OCI-LY3 (cell line): Measurements from ENCODE around the gene PLAC8L1.
"Not testable (repeated sequence)": the region's sequence is repeated elsewhere in the genome, so short reads cannot be mapped to it uniquely, and the experiment has no call there.

Experiments used
- H2AFZ ChIP-seq: fragments of 200-600, 300-600 bp; shearing (Covaris generic); 2 replicates; pipeline ENCODE4 v1.6.0; 2014; ENCODE audit warnings: antibody characterized with exemption, low read depth, low read length
- H3K27ac ChIP-seq: fragments of 200-600, 300-600 bp; sonication (generic); 2 replicates; pipeline ENCODE4 v1.5.1; 2014; ENCODE audit warnings: mild to moderate bottlenecking, low read length, moderate library complexity, mixed read lengths
- H3K27me3 ChIP-seq: fragments of 200-600, 300-600 bp; sonication (generic); 2 replicates; pipeline ENCODE4 v1.6.1; 2014; ENCODE audit warnings: low read depth, low read length, mixed read lengths
- H3K36me3 ChIP-seq: fragments of 200-600, 300-600 bp; sonication (generic); replicated peaks from 2 replicates; pipeline ENCODE3; 2014; ENCODE audit warnings: low read depth, low read length, mixed read lengths
- H3K4me1 ChIP-seq: fragments of 300-600, 200-600 bp; sonication (generic); 2 replicates; pipeline ENCODE4 v1.6.1; 2014; ENCODE audit warnings: low read length, mixed read lengths
- H3K4me2 ChIP-seq: fragments of 200-600, 300-600 bp; sonication (generic); 2 replicates; pipeline ENCODE4 v1.6.1; 2014; ENCODE audit warnings: low read length, mixed read lengths
- H3K4me3 ChIP-seq: fragments of 300-600, 200-600 bp; sonication (generic); 2 replicates; pipeline ENCODE4 v1.5.1; 2014; ENCODE audit warnings: antibody characterized with exemption, mild to moderate bottlenecking, low read length, moderate library complexity
- H3K79me2 ChIP-seq: fragments of 300-600, 200-600 bp; shearing (Covaris generic); 2 replicates; pipeline ENCODE4 v1.6.1; 2014; ENCODE audit warnings: mild to moderate bottlenecking, low read length, mixed read lengths
- H3K9ac ChIP-seq: fragments of 300-600, 200-600 bp; shearing (Covaris generic); 2 replicates; pipeline ENCODE4 v1.6.0; 2014; ENCODE audit warnings: mild to moderate bottlenecking, low read length, moderate library complexity
- H3K9me3 ChIP-seq: fragments of 200-600, 300-600 bp; shearing (Covaris generic); 2 replicates; pipeline ENCODE4 v1.6.1; 2014; ENCODE audit warnings: low read length, mixed read lengths; ENCODE audit not compliant: insufficient read depth
- H4K20me1 ChIP-seq: fragments of 200-600, 300-600 bp; sonication (generic); 2 replicates; pipeline ENCODE4 v1.6.1; 2016; ENCODE audit warnings: low read length, mixed read lengths; ENCODE audit not compliant: insufficient read depth
- CTCF ChIP-seq: fragments of 200-600, 300-600 bp; sonication (generic); IDR thresholded peaks from 2 replicates; pipeline ENCODE4 v1.5.1; 2014; ENCODE audit warnings: antibody characterized with exemption, low read length, low read depth
- EZH2phosphoT487 ChIP-seq: fragments of 200-600 bp; shearing (Covaris generic); IDR thresholded peaks from 2 replicates; pipeline ENCODE4 v1.6.1; 2018; ENCODE audit warnings: antibody characterized with exemption, mixed run types, low read depth

Gene PLAC8L1

GRCh38 chr5:146116361-146116760, 11.0 kb upstream of the PLAC8L1 start:
- Histone ChIP-seq H3K36me3 (peaks cover 29% of the 10 kb centered on the region), H3K27me3 (no peaks in the 10 kb centered on the region), H3K4me3 (no peak overlapping the region), H3K27ac (no peak overlapping the region), H3K9ac (no peak overlapping the region), H2AFZ (no peak overlapping the region), H4K20me1 (peaks cover 9% of the 10 kb centered on the region; the same call in 1 of the 2 replicates), H3K79me2 (no peaks in the 10 kb centered on the region), H3K4me1 (peaks cover 9% of the 10 kb centered on the region), H3K4me2 (no peak overlapping the region), H3K9me3 (no peaks in the 10 kb centered on the region)
- TF ChIP-seq CTCF (no peak), EZH2phosphoT487 (no peak)

DNA sequence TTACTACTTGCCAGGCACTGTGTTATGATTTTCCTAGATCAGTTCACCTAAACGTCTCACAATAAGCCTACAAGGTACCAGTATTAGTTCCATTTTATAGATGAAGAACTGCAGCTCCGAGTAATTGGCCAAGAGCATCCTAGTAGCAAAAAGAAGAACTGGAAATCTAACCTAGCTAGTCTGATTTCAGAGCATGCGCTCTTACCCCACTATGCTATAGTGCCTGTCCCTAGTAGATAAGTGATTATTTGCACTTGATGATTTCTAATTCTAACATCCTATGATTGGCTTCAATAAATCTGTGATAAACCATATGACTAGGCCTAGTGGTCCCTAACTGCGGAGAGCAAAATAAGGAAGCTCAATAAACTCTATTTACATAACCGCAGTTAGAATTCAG, 7.1 kb upstream of the PLAC8L1 start:
- H3K4me2 ChIP-seq: no peak overlapping the region
- peaks cover 9% of the 10 kb centered on the region for H3K4me1 ChIP-seq
- H3K27ac ChIP-seq: no peak overlapping the region
- no peaks in the 10 kb centered on the region for H3K27me3 ChIP-seq
- no peaks in the 10 kb centered on the region for H3K79me2 ChIP-seq
- H3K4me3 ChIP-seq: no peak overlapping the region
- no peak overlapping the region for H3K9ac ChIP-seq
- no peak for TF ChIP-seq CTCF
- no peak for TF ChIP-seq EZH2phosphoT487
- peaks cover 9% of the 10 kb centered on the region; the same call in 1 of the 2 replicates for H4K20me1 ChIP-seq
- no peaks in the 10 kb centered on the region for H3K9me3 ChIP-seq
- peaks cover 3% of the 10 kb centered on the region for H3K36me3 ChIP-seq
- H2AFZ ChIP-seq: no peak overlapping the region

- Histone ChIP-seq H3K9ac (no peak overlapping the region), H3K4me3 (no peak overlapping the region), H3K79me2 (no peaks in the 10 kb centered on the region), H3K9me3 (no peaks in the 10 kb centered on the region), H3K36me3 (peaks cover 3% of the 10 kb centered on the region), H2AFZ (no peak overlapping the region), H4K20me1 (peaks cover 4% of the 10 kb centered on the region; the same call in 1 of the 2 replicates), H3K4me1 (peaks cover 2% of the 10 kb centered on the region), H3K27me3 (no peaks in the 10 kb centered on the region), H3K27ac (no peak overlapping the region), H3K4me2 (no peak overlapping the region)
- TF ChIP-seq EZH2phosphoT487 (no peak), CTCF (no peak)
Observed at GRCh38 chr5:146111409-146111808, 6.0 kb upstream of the PLAC8L1 start.

DNA sequence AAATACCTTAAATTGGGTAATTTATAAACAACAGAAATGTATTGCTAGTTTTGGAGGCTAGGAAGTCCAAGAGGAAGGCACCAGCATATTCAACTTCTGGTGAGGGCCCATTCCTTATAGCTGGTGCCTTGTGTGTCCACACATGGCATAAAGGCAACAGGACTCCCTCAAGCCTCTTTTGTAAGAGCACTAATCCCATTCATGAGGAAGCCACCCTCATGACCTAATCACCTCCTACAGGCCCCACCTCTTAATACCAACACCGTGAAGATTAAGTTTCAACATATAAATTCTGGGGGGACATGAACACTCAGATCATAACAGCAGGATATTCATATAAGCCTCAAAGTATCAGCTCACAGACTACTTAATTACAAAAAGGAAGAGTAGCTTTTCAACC, 4.0 kb upstream of the PLAC8L1 start:
- H3K27me3 ChIP-seq: no peaks in the 10 kb centered on the region
- no peaks in the 10 kb centered on the region for H4K20me1 ChIP-seq
- no peaks in the 10 kb centered on the region for H3K4me1 ChIP-seq
- H3K9me3 ChIP-seq: no peaks in the 10 kb centered on the region
- H2AFZ ChIP-seq: no peak overlapping the region
- H3K36me3 ChIP-seq: peaks cover 8% of the 10 kb centered on the region
- TF ChIP-seq CTCF (no peak), EZH2phosphoT487 (no peak)
- H3K79me2 ChIP-seq: no peaks in the 10 kb centered on the region
- H3K27ac ChIP-seq: no peak overlapping the region
- H3K4me2 ChIP-seq: no peak overlapping the region
- no peak overlapping the region for H3K4me3 ChIP-seq
- no peak overlapping the region for H3K9ac ChIP-seq

- H2AFZ ChIP-seq, H4K20me1 ChIP-seq, H3K9ac ChIP-seq, H3K4me3 ChIP-seq, H3K4me2 ChIP-seq, H3K4me1 ChIP-seq, H3K9me3 ChIP-seq, H3K36me3 ChIP-seq, H3K79me2 ChIP-seq, H3K27me3 ChIP-seq, H3K27ac ChIP-seq: not testable (repeated sequence)
Observed at GRCh38 chr5:146108870-146109269, 3.5 kb upstream of the PLAC8L1 start.
